ENCODE data around the gene DUSP1.

Gene DUSP1

GRCh38 chr5:172802567-172803176 is 31.7 kb upstream of the DUSP1 start:
- no peak for TF ChIP-seq CTCF (IDR thresholded peaks at IDR 0.05; ENCODE audit: low read depth, low read length, missing control alignments)
- no peak for DNase-seq (ENCODE audit: extremely low read depth, low read depth)
- H3K4me3 ChIP-seq (replicated peaks; ENCODE audit: low read depth, low read length) = no peak overlapping the region

GRCh38 chr5:172802112-172802511 is 31.1 kb upstream of the DUSP1 start:
- DNase-seq (ENCODE audit: extremely low read depth, low read depth) = no peak
- no peak overlapping the region for H3K4me3 ChIP-seq (replicated peaks; ENCODE audit: low read depth, low read length)
- no peak for TF ChIP-seq CTCF (IDR thresholded peaks at IDR 0.05; ENCODE audit: low read depth, low read length, missing control alignments)

- no peak for TF ChIP-seq CTCF (IDR thresholded peaks at IDR 0.05; ENCODE audit: low read depth, low read length, missing control alignments)
- H3K4me3 ChIP-seq (replicated peaks; ENCODE audit: low read depth, low read length) = no peak overlapping the region
- no peak for DNase-seq (ENCODE audit: extremely low read depth, low read depth)
Observed at GRCh38 chr5:172801179-172801671, 30.2 kb upstream of the DUSP1 start.

GRCh38 chr5:172800088-172800551 is 29.1 kb upstream of the DUSP1 start:
- no peak for DNase-seq (ENCODE audit: extremely low read depth, low read depth)
- no peak overlapping the region for H3K4me3 ChIP-seq (replicated peaks; ENCODE audit: low read depth, low read length)
- no peak for TF ChIP-seq CTCF (IDR thresholded peaks at IDR 0.05; ENCODE audit: low read depth, low read length, missing control alignments)

GRCh38 chr5:172799416-172799815 is 28.4 kb upstream of the DUSP1 start:
- DNase-seq (ENCODE audit: extremely low read depth, low read depth) = no peak
- no peak overlapping the region for H3K4me3 ChIP-seq (replicated peaks; ENCODE audit: low read depth, low read length)
- TF ChIP-seq CTCF (IDR thresholded peaks at IDR 0.05; ENCODE audit: low read depth, low read length, missing control alignments) = no peak

GRCh38 chr5:172798422-172799215 is 27.6 kb upstream of the DUSP1 start:
- no peak for TF ChIP-seq CTCF (IDR thresholded peaks at IDR 0.05; ENCODE audit: low read depth, low read length, missing control alignments)
- peak; percentile 37 for DNase-seq (ENCODE audit: extremely low read depth, low read depth)
- H3K4me3 ChIP-seq (replicated peaks; ENCODE audit: low read depth, low read length) = no peak overlapping the region

All from HFF-Myc (cell line).